Activated T-cell treated with anti-CD3 and anti-CD28 coated beads, Interleukin-2, amount 50 U/mL, for 48 hours (primary cell): ENCODE measurements around the gene ZBTB21.
"Not testable (repeated sequence)": the region's sequence is repeated elsewhere in the genome, so short reads cannot be mapped to it uniquely, and the experiment has no call there.

Source experiments
- DNase-seq, 2 experiments: peaks; one replicate each; pipeline ENCODE4 v3.0.0-alpha.2; 2020

ZBTB21 gene

GRCh38 chr21:41965461-41966013, 44.6 kb downstream of the ZBTB21 start:
- no peak for DNase-seq

GRCh38 chr21:41965045-41965444, 45.1 kb downstream of the ZBTB21 start:
- peak in 1 of 2 experiments; percentile 2 for DNase-seq

GRCh38 chr21:41964171-41964570, 46.0 kb downstream of the ZBTB21 start:
- DNase-seq: peak in 1 of 2 experiments; percentile 5

GRCh38 chr21:41962425-41962966, 47.7 kb downstream of the ZBTB21 start:
- peak in 1 of 2 experiments; percentile 6 for DNase-seq

- peak in 1 of 2 experiments; percentile 1 for DNase-seq
These were observed 48.4 kb downstream of the ZBTB21 start for GRCh38 chr21:41961753-41962152.

- no peak for DNase-seq
These were observed 48.9 kb downstream of the ZBTB21 start for GRCh38 chr21:41961282-41961701.

- no peak for DNase-seq
These were observed 49.8 kb downstream of the ZBTB21 start for GRCh38 chr21:41960386-41960785.

GRCh38 chr21:41959697-41960096, 50.5 kb downstream of the ZBTB21 start:
- not testable (repeated sequence) for DNase-seq

GRCh38 chr21:41958886-41959563, 51.1 kb downstream of the ZBTB21 start:
- no peak for DNase-seq

- DNase-seq: no peak
These were observed 52.0 kb downstream of the ZBTB21 start for GRCh38 chr21:41957991-41958766.

- no peak for DNase-seq
These were observed 53.0 kb downstream of the ZBTB21 start for GRCh38 chr21:41956926-41957729.

- no peak for DNase-seq
These were observed 54.6 kb downstream of the ZBTB21 start for GRCh38 chr21:41955516-41955915.

- no peak for DNase-seq
These were observed 55.3 kb downstream of the ZBTB21 start for GRCh38 chr21:41954654-41955499.

GRCh38 chr21:41953831-41954653, 56.1 kb downstream of the ZBTB21 start, which contains the start of gene C2CD2:
C2CD2 (minus strand) TSS chr21:41954018; CDS start chr21:41953648, 370 bp downstream.
- peak; percentile 34 to 42 for DNase-seq

- DNase-seq: peak in 1 of 2 experiments; percentile 26
These were observed 56.8 kb downstream of the ZBTB21 start for GRCh38 chr21:41953249-41953830.

GRCh38 chr21:41952568-41953248, 57.5 kb downstream of the ZBTB21 start:
- no peak for DNase-seq

GRCh38 chr21:41951876-41952567, 58.1 kb downstream of the ZBTB21 start:
- DNase-seq: no peak

GRCh38 chr21:41950941-41951351, 59.2 kb downstream of the ZBTB21 start:
- no peak for DNase-seq

- DNase-seq: not testable (repeated sequence)
These were observed 60.5 kb downstream of the ZBTB21 start for GRCh38 chr21:41949631-41950030.
